K562 (cell line): ENCODE results near the gene ACRBP. TPM values are rescaled to one million over a fixed set of nuclear protein-coding genes. Genes with fewer than 3 reads are reported as not detected.
A peak's percentile ranks its signal among the peaks of the same experiment; 100 is the strongest.

ENCODE experiments used
- ATAC-seq: fragments of 200-7000 bp; cut with Tn5 transposase; 3 replicates; pipeline ENCODE4 v1.9.1; 2020; ENCODE audit warnings: moderate library complexity
- BruUV-seq: library from RNA; stranded (reverse); fragments of 400-500 nt; replicated peaks from 2 replicates; lab custom pipeline; 2021; lab: Mats Ljungman, UMichigan
- CTCF ChIA-PET: fragments of 300-600 bp; formaldehyde crosslinking; extraction: SDS; loops from one replicate; lab custom pipeline; 2021; ENCODE audit warnings: low intra/inter-chr PET ratio; lab: Yijun Ruan, JAX
- POLR2A ChIA-PET: fragments of 300-600, 350-650 bp; sonication (Branson Sonifier 250); formaldehyde crosslinking; extraction: SDS; loops from one replicate; lab custom pipeline; 2021; ENCODE audit warnings: antibody characterized with exemption, inconsistent platforms; lab: Yijun Ruan, JAX
- DNase-seq, 4 experiments: peaks; one replicate each; pipeline versions ENCODE4 v3.0.0 to v3.0.0-alpha.2; 2011 to 2018; ENCODE audit warnings: low spot score in 3 of 4, mixed read lengths in 3 of 4; ENCODE audit errors: extremely low read depth in 1 of 4
- FAIRE-seq: peaks from 2 replicates; lab custom pipeline; 2011; peaks lifted over from hg19 to GRCh38; lab: Jason Lieb, UNC
- H2AFZ ChIP-seq: 2 replicates; pipeline ENCODE4 v1.6.0; 2011; ENCODE audit warnings: low read depth, low read length, control low read depth, inconsistent platforms
- H3K27ac ChIP-seq: fragments of 200-600 bp; 3 replicates; pipeline ENCODE4 v1.8.0; 2011; ENCODE audit warnings: low read depth, mild to moderate bottlenecking, control low read depth, inconsistent platforms, low read length, moderate library complexity, mixed read lengths; ENCODE audit errors: extremely low read depth
- H3K27me3 ChIP-seq, 2 experiments: fragments of 300-600 bp in 1 of 2; 2 replicates in 1 of 2; 3 replicates in 1 of 2; pipeline versions ENCODE4 v1.6.0 to v1.8.0; 2011; ENCODE audit warnings: inconsistent platforms in 2 of 2, low read length in 2 of 2, mild to moderate bottlenecking in 1 of 2, mixed read lengths in 1 of 2, moderate library complexity in 1 of 2; ENCODE audit not compliant: control insufficient read depth in 2 of 2, insufficient read depth in 2 of 2
- H3K36me3 ChIP-seq: fragments of 300-600 bp; 3 replicates; pipeline ENCODE4 v1.8.0; 2011; ENCODE audit warnings: mild to moderate bottlenecking, low read length, inconsistent platforms; ENCODE audit not compliant: control insufficient read depth, insufficient read depth
- H3K4me1 ChIP-seq, 2 experiments: fragments of 200-600 bp in 1 of 2; replicated peaks in 1 of 2; 2 replicates in 1 of 2; 3 replicates in 1 of 2; pipeline versions ENCODE4 v1.5.1 to v1.8.0; 2011; ENCODE audit warnings: inconsistent platforms in 2 of 2, low read length in 2 of 2, mild to moderate bottlenecking in 1 of 2, mixed read lengths in 1 of 2, moderate library complexity in 1 of 2; ENCODE audit not compliant: control insufficient read depth in 2 of 2, insufficient read depth in 2 of 2
- H3K4me2 ChIP-seq: 2 replicates; pipeline ENCODE4 v1.6.1; 2011; ENCODE audit warnings: low read length, control low read depth, inconsistent platforms, mixed read lengths; ENCODE audit not compliant: insufficient read depth
- H3K4me3 ChIP-seq: fragments of 200-600 bp; sonication (generic), shearing (Covaris generic); 2 replicates; pipeline ENCODE4 v1.5.1; 2016; ENCODE audit warnings: control low read depth, inconsistent platforms
- H3K79me2 ChIP-seq: fragments of 200-600 bp; 3 replicates; pipeline ENCODE4 v1.8.0; 2011; ENCODE audit warnings: low read length, inconsistent platforms; ENCODE audit not compliant: control insufficient read depth, insufficient read depth
- H3K9ac ChIP-seq, 2 experiments: 2 replicates each; pipeline versions ENCODE4 v1.6.0 to v1.6.1; 2011; ENCODE audit warnings: low read depth in 2 of 2, low read length in 2 of 2, control low read depth in 1 of 2, inconsistent platforms in 1 of 2, mild to moderate bottlenecking in 1 of 2, mixed read lengths in 1 of 2; ENCODE audit not compliant: insufficient read depth in 1 of 2
- H3K9me1 ChIP-seq: one replicate; pipeline ENCODE4 v1.6.0; 2011; ENCODE audit warnings: inconsistent platforms, mild to moderate bottlenecking, low read length, moderate library complexity; ENCODE audit not compliant: control insufficient read depth, insufficient read depth
- H3K9me3 ChIP-seq: replicated peaks from 2 replicates; pipeline ENCODE4 v1.5.1; 2011; ENCODE audit warnings: low read depth, low read length, inconsistent platforms; ENCODE audit not compliant: control insufficient read depth, insufficient read depth
- H4K20me1 ChIP-seq: replicated peaks from 2 replicates; pipeline ENCODE4 v1.6.1; 2011; ENCODE audit warnings: low read length, inconsistent platforms, mixed read lengths; ENCODE audit not compliant: control insufficient read depth, insufficient read depth
- ADNP ChIP-seq: fragments of 200-800 bp; sonication (Bioruptor generic); IDR thresholded peaks from 2 replicates; pipeline ENCODE4 v1.6.1; 2016; ENCODE audit warnings: missing genetic modification characterization, missing compliant biosample characterization
- E4F1 ChIP-seq: fragments of 250-450 bp; sonication (Bioruptor Pico); IDR thresholded peaks from 2 replicates; pipeline ENCODE4 v1.5.0; 2021; ENCODE audit warnings: mild to moderate bottlenecking, borderline replicate concordance
- MEF2A ChIP-seq: IDR thresholded peaks from 2 replicates; pipeline ENCODE4 v1.6.1; 2011; ENCODE audit warnings: low read depth, mild to moderate bottlenecking, low read length, moderate library complexity; ENCODE audit not compliant: control insufficient read depth
- RBM25 ChIP-seq: fragments of 200-400 bp; formaldehyde crosslinking; IDR thresholded peaks from 2 replicates; pipeline ENCODE4 v1.6.1; 2018; ENCODE audit warnings: low read length, low read depth, moderate library complexity; ENCODE audit not compliant: severe bottlenecking
- SAFB2 ChIP-seq: fragments of 200-400 bp; formaldehyde crosslinking; IDR thresholded peaks from 2 replicates; pipeline ENCODE4 v1.6.1; 2018; ENCODE audit warnings: borderline replicate concordance, low read length, low read depth, moderate library complexity; ENCODE audit not compliant: severe bottlenecking
- WGBS: fragments of 100-300 bp; shearing (Covaris generic); methylation state at CpG from one replicate; pipeline ENCODE4 v1.1.6; 2016; ENCODE audit warnings: low coverage, mixed read lengths; ENCODE audit not compliant: insufficient coverage; ENCODE audit errors: missing lambda C conversion rate; 5-methylcytosine and 5-hydroxymethylcytosine counted together
- in situ Hi-C: fragments of 300-500 bp; cut with MboI; formaldehyde crosslinking; loops from 4 replicates; pipeline ENCODE4 v1.15.0; 2018; ENCODE audit warnings: inconsistent platforms, mixed read lengths
- intact Hi-C: fragments of 100-400 bp; cut with micrococcal nuclease; formaldehyde crosslinking; loops from 2 replicates; pipeline ENCODE4 v1.14.2; 2022
- polyA plus RNA-seq, 8 experiments: library from polyadenylated mRNA; depleted of rRNA in 4 of 8; stranded (reverse) in 5 of 8; unstranded in 3 of 8; fragments of >200 nt; fragmentation: Nextera tagmentation in 2 of 8; fragmentation: Illumina TruSeq in 1 of 8; extraction: Ambion mirVana in 2 of 8; extraction: Trizol in 1 of 8; gene quantifications; 2 replicates each; pipeline versions ENCODE4 v1.2.1 to v1.2.3, GENCODE V29; 2011 to 2014; ENCODE audit warnings: inconsistent platforms in 1 of 8, missing spikeins in 1 of 8
- total RNA-seq, 7 experiments: library from RNA; depleted of rRNA in 6 of 7; stranded (reverse); fragments of >200 nt in 6 of 7; fragmentation: Illumina TruSeq in 2 of 7; extraction: Trizol in 2 of 7; gene quantifications; 2 replicates each; pipeline versions ENCODE4 v1.2.1 to v1.2.3, GENCODE V29; 2011 to 2021; ENCODE audit warnings: low replicate concordance in 1 of 7

The ACRBP gene
- total and polyA plus RNA-seq, 9 of the 15 experiments (the other 6 are each of a cell fraction or from before 2014, with no cell fraction given): 3.1 to 31.8 (median 8.4) TPM

GRCh38 chr12:6676962-6677361, 29.7 kb upstream of the ACRBP start:
- no peaks in the 10 kb centered on the region; the same call in 1 of the 2 replicates for H4K20me1 ChIP-seq
- H3K9me3 ChIP-seq: no peaks in the 10 kb centered on the region
- 67% methylated on average over 1 of the region's 5 CpGs for WGBS
- no peak overlapping the region for H3K27ac ChIP-seq
- TF ChIP-seq RBM25 (peak; percentile 74), E4F1 (CRISPR knock-in tag) (no peak), ADNP (tag) (0 out of 2 replicates have a peak, but pooled peaks have one; percentile 39), MEF2A (no peak), SAFB2 (no peak)
- no peaks in the 10 kb centered on the region for H3K4me1 ChIP-seq
- no peaks in the 10 kb centered on the region for H3K9me1 ChIP-seq
- FAIRE-seq: no peak
- DNase-seq: no peak
- no peak overlapping the region for H3K4me3 ChIP-seq
- peaks cover 89% of the 10 kb centered on the region for H3K36me3 ChIP-seq
- intact Hi-C loops: no loop called here
- no peak for ATAC-seq
- in situ Hi-C loops: no loop called here
- no TSS peak for BruUV-seq
- no peak overlapping the region for H2AFZ ChIP-seq
- CTCF ChIA-PET: no interaction called here
- no peaks in the 10 kb centered on the region for H3K27me3 ChIP-seq
- POLR2A ChIA-PET: no interaction called here
- H3K9ac ChIP-seq: no peak overlapping the region
- H3K4me2 ChIP-seq: no peak overlapping the region
- H3K79me2 ChIP-seq: peaks cover 16% of the 10 kb centered on the region
